HPDE6-E6E7 (cell line): ENCODE results near the gene LIF.
A peak's percentile ranks its signal among the peaks of the same experiment; 100 is the strongest.

Source experiments
- DNase-seq: peaks from one replicate; pipeline ENCODE4 v3.0.0; 2011; ENCODE audit warnings: missing footprints; ENCODE audit errors: extremely low spot score

Gene LIF

DNA sequence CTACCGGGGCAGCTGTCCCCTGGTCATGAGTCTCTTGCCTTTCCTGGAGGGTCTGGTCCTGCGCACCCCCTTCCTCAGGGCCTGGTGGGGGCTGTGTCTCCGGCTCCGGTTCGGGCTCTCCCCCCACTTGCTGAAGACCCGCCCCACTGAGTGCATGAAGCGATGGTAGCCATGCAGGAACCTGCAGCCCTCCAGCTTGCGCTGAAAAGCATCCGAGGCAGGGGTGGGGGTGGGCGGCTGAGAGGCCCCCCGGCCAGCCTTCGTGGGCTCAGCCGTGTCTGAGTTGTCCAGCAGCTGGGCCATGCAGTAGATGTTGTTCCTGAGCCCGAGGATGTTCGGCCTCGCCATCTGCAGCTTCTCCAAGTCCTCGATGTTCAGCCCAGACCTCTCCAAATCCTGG is 17.3 kb upstream of the LIF start:
- no peak for DNase-seq

- no peak for DNase-seq
Measured at GRCh38 chr22:30262917-30263741, 16.6 kb upstream of the LIF start.

DNA sequence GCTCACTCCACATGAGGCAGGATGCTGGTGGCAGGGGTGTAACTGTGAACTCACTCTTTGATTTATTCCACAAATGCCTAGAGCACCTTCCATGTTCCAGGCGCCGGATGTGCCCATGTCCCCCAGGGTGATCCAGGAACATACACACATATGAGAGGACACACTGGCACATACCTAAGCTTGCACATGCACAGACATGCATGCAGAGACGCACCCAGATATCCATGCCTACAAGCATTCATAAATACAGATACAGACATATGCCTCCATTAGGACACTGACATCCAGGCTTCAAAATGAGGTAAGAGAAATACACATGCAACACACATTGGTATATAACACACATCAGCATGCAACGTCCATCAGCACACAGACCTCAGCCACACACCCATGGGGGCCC is 15.6 kb upstream of the LIF start:
- no peak for DNase-seq

DNA sequence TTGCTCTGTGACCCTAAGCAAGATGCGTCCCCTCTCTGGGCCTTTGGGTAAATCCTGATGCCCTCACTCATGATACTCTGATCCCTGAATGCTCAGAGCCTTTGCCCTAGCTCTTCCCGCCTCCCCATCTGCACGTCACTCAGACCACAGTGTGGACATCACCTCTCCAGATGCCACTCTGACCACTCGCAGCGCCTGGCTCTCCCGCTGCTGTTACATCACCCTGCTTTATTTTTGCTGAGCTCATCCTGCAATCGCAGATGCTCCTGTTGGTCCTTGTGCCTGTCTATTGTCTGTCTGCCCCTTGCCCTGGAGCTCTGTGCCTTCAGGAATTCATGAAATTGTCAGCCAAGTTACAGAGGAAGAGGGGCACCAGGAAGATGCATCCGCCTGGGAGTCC is 14.6 kb upstream of the LIF start:
- no peak for DNase-seq

- DNase-seq: no peak
Measured at GRCh38 chr22:30260682-30261081, 14.1 kb upstream of the LIF start.

- no peak for DNase-seq
Measured at GRCh38 chr22:30260276-30260675, 13.7 kb upstream of the LIF start.

GRCh38 chr22:30254314-30254713 is 7.8 kb upstream of the LIF start:
- DNase-seq: no peak

DNA sequence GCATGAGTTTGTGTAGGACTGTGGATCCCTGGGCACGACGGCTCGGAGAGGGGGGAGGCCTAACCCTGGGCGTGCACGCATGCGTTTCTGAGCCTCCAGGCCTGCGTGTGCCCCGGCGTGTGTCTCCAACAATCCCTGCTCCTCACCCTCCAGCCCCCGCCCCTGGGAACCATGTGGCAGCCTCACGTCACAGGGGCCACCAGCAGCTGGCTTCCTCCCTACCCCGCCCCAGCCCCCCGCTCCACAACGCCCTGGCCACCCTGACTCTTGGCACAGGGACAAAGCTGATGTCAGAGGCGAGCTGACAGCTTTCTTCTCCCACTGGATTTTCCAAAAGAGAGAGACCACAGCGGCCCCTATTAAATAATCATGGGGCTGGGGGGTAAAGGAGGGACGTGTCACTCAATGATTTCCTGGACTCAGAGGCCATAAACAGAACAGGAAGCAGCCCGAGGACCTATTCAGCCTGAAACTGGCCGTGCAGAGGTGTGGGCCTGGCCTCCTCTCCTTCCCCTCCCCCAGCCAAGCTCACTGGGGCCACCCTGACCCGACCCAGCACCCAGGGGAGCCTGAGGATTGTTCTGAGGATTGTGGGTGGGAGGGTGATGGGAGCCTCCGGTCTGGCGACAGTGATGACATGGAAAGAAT is 6.8 kb upstream of the LIF start:
- no peak for DNase-seq

- DNase-seq: no peak
Measured at GRCh38 chr22:30252411-30253204, 6.0 kb upstream of the LIF start.

- no peak for DNase-seq
Measured at GRCh38 chr22:30251711-30252110, 5.2 kb upstream of the LIF start.

GRCh38 chr22:30250661-30251267 is 4.2 kb upstream of the LIF start:
- DNase-seq: peak; percentile 92

DNA sequence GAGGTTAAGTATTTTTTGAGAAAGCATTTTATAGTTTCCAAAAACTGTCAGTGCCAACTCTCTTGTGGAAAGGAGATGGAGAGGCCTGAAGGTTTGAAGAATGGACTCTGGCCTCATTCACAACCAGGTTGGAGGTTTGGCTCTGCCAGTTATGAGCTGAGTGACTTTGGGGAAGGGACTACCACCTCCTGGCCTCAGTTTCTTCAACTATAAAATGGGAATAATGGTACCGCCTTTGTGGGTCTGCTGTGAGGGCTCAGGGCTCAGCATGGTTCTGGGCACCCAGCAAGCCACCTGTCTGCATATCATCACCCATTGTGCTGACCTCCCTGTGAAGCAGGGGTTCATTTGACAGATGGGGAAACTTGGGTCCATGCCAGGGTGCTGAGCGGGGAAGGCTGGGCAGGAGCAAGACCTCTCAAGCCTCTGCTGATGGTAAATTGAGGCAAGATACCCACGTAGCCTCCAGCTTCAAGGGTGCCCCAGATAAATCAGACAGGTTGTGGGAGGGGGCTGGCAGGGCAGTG is 3.5 kb upstream of the LIF start:
- DNase-seq: no peak

DNA sequence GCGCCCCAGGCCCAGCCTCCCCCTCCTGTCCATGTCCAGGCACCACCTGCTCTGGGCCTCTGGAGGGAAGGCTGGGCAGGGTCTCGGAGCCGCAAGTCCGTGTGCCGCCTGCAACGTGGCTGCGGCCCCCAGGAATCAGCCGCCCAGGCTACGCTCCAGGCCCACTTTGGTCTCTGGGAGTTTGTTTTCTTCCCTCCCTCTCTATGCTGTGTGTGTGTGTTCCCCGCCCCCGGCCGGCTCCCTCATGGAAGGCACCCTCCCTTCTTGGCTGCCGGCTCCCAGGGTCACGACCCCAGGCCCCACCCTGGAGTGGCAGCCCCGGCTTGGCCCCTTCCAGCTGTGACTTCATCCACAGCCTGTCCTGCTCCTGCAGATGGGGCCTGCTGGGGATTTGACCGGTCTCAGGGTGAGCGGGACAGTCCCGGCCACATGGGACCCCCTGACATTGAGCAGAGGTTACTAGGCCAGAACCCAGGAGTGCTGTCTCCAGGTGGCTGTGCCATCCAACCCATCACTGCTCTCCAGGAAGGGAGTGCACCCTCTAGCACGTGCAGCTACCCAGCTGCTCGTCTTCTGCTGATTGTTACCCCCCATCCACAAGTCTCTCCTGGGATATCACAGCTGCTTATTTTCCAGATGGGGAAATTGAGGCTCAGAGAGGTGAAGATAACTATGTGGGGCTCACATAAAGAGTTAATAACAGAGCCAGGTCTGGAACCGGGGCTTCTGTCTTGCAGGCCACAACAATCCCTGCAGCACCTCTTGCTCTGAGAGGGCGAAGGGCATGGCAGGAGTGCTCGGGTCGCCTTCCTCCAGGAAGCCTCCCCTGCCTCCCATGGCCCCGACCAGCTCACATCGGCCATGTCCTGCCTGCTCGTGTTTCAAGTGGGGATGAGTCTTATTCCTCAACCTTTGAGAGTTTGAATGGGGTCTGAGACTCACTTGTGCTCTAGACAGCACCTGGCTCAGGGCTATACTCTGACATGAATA is 2.8 kb upstream of the LIF start:
- no peak for DNase-seq

GRCh38 chr22:30248484-30248883 is 1.9 kb upstream of the LIF start:
- DNase-seq: no peak

- no peak for DNase-seq
Measured at GRCh38 chr22:30247974-30248373, 1.4 kb upstream of the LIF start.

DNA sequence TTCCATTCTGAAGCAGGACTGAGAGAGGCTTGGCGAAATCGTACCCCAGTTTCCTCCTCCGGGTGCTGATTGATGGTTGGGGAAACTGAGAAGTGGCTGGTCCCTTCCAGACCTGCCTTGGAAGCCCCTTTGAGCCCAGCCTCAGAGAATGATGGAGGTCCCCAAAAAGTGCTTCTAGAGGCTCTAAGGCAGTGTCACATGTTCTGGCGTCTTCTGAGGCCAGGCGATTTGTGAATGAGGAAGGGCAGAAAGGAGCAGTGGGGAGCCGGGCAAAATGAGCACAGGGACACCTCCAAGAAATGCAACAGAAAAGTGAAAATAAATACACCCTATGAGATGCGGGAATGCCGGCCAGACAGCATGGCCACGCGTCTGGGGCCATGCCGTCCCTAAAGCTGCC is 1.0 kb upstream of the LIF start:
- no peak for DNase-seq

DNA sequence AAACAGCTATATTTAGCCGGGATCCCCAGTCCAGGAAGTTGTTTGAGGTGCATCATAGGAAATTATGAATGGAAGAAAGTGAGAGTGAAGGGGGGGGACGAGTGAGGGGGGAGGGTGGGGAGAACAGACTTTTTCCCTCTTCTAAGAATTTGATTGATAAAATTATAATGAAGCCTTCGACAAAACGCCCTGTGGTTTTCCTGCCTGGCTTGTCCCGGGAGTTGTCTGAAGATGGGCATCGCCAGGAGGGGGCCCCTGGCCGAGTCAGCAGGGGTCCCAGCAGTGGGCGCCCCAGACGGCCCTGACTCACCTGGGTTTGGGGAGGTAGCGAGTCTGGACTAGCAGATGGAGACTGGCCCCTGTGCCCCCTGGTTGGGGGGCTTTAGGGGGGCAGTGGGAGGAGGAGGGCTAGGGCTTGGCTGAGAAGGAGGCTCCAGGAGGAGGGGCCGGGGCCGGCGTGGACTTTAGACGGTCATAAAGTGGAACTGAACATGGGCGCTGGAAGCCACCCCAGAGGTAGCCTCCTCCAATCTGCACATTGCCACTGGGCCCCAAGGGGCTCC is 336 bp upstream of the LIF start:
- DNase-seq: peak; percentile 58

- no peak for DNase-seq
Measured at GRCh38 chr22:30245181-30245984, 1.2 kb downstream of the LIF start.

DNA sequence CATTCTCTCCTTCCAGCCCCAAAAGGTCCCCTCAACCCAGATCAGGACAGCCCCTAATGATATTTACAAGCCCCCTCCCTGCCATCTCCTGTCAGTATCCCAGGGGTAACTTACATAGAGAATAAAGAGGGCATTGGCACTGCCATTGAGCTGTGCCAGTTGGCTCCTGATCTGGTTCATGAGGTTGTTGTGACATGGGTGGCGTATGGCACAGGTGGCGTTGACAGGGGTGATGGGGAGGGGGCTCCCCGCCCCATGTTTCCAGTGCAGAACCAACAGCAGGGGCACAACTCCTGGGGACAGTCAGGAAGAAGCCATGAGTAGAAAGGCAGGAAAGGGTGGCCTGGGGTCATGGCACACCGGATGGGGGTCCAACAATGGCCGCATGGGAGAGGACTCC is 1.9 kb downstream of the LIF start:
- DNase-seq: no peak

DNA sequence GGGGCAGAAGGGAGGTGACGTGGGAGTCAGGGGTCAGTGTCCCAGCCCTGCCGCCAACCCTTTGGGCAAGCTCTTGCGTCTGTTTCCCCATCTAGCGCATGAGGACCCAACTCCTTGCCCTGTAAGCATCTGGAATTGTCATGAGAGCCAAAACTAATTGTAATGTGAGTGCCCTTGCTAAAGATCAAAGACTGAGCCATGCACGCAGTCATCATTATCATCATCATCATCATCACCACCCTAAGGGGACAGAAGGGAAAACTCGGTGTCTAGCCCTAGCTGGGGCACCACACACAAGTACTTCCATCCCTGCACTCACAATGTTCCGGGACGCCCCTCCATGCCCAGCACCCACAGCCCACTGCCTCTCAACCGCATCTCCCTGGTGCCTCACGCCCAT is 2.5 kb downstream of the LIF start:
- no peak for DNase-seq
